Measurements from ENCODE around the gene NBAS. TPM values are rescaled to one million over a fixed set of nuclear protein-coding genes. Genes with fewer than 3 reads are reported as not detected.

Gene NBAS
- polyA plus RNA-seq, 6 donors from 2014 or later = 5.4 to 16.4 (median 12.7) TPM

DNA sequence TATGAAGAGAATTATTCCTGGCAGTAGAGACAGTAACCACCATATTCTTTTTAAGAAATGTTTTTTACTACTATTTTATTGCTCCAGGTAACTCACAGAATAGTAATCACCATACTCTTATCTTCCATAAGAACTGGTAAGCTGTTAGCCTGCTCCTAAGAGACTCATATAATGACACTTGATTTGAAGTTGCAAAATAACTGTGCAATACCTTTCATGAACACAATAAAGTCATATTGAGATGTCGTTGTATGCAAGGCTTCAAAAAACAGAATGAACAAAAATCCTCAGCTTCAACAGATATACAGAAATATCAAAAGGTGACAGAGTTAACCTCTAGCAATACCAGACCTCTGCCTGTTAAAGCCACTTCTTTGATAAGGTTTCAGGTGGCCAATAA is 360.1 kb downstream of the NBAS start:
- H3K9me3 Mint-ChIP-seq = peaks cover 0 to 8% (median 4%) of the 10 kb centered on the region in 7 donors
- H3K36me3 Mint-ChIP-seq = peaks cover 13 to 27% of the 10 kb centered on the region in 2 donors
- H3K4me1 Mint-ChIP-seq = no peaks in the 10 kb centered on the region
- DNase-seq = no peak
- no peak for ATAC-seq (ENCODE audit: low read depth in 2 of 2)
- H3K27ac Mint-ChIP-seq = no peak overlapping the region
- no peaks in the 10 kb centered on the region for H3K27me3 Mint-ChIP-seq
- H3K4me3 Mint-ChIP-seq = no peak overlapping the region

DNA sequence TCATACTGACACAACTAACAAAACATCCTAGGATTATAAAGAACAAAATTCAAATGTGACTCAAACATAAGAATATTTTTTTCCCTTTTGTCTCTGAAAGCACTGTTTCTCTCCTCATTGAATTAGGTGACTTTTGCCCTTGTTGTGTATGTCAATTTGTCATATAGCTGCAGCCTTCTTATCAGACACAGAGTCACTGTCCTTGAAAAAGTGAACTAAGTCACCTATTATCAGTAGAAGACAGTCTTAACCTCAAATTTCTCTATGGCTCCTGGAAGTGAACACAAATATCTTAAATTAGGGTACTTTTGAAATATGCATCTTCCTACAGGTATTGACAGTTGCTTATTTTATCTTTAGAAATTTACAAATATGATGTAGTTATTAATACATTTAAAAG is 360.6 kb downstream of the NBAS start:
- no peaks in the 10 kb centered on the region for H3K4me1 Mint-ChIP-seq
- DNase-seq = no peak
- H3K9me3 Mint-ChIP-seq = peaks cover 0 to 7% (median 4%) of the 10 kb centered on the region in 7 donors
- no peaks in the 10 kb centered on the region for H3K27me3 Mint-ChIP-seq
- H3K27ac Mint-ChIP-seq = no peak overlapping the region
- peaks cover 11 to 22% of the 10 kb centered on the region in 2 donors for H3K36me3 Mint-ChIP-seq
- H3K4me3 Mint-ChIP-seq = no peak overlapping the region
- ATAC-seq (ENCODE audit: low read depth in 2 of 2) = no peak

DNA sequence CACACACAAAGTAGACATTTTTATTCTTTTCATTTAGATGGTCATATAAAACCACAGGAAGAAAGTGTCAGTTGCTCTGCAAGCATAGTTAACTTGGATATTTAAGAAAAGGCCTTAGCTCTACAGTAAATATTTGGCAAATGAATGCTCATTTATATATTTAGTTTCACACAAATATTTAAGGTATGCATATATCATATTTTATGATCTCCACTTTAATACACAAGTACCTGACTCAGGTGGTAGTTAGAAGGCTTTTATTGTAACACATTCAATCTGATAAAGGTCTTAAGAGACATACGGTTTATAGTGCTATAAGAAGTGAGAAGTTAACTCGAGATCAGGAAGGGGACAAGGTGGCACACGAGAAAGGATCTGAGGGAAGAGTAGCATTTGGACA is 363.1 kb downstream of the NBAS start:
- no peaks in the 10 kb centered on the region for H3K27me3 Mint-ChIP-seq
- peak overlapping the region in 1 of 6 donors; percentile 1 for H3K27ac Mint-ChIP-seq
- ATAC-seq (ENCODE audit: low read depth in 2 of 2) = no peak
- no peaks in the 10 kb centered on the region for H3K4me1 Mint-ChIP-seq
- H3K4me3 Mint-ChIP-seq = no peak overlapping the region
- peaks cover 2 to 8% of the 10 kb centered on the region in 2 donors for H3K36me3 Mint-ChIP-seq
- DNase-seq = no peak
- H3K9me3 Mint-ChIP-seq = no peaks in the 10 kb centered on the region

DNA sequence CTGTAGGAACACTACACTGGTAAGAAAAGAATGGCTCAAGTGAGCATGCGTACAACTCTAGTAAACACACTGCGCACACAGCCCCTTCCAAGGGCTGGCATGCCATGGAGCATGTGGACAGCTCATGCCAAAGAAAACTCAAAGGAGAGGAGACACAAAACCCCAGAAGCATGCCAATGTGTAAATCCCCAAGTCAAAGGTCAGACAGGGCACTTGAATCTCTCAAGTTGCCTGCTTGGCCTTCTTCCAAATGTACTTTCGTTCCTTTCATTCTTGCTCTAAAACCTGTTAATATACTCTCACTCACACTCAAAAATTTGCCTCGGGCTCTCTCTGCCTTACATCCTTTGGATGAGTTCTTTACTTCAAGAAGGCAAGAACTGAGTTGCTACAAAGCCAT is 365.3 kb downstream of the NBAS start:
- Mint-ChIP-seq H3K9me3 (no peaks in the 10 kb centered on the region), H3K27me3 (no peaks in the 10 kb centered on the region), H3K27ac (no peak overlapping the region), H3K4me1 (no peaks in the 10 kb centered on the region), H3K36me3 (peaks cover 0 to 8% of the 10 kb centered on the region in 2 donors), H3K4me3 (no peak overlapping the region)
- DNase-seq = no peak
- no peak for ATAC-seq (ENCODE audit: low read depth in 2 of 2)

DNA sequence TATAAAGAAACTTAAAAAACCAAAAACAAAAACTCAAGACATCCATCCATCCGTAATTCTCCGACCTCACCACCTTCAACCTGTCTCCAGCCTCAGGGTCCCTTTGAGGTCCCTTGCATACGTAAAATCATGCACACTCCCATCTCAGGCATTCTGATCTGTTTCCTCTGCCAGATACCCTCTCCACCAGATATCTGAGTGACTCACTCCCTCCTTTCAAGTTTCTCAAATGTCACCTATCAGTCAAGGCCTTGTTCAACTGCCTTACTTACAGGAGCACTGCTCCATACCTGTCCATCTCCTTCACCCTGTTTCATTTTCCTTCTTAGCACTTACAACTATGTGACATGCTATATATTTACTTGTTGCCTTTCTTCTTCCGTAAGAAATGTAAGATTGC is 369.3 kb downstream of the NBAS start:
- no peaks in the 10 kb centered on the region for H3K9me3 Mint-ChIP-seq
- ATAC-seq (ENCODE audit: low read depth in 2 of 2) (no peak), DNase-seq (no peak)
- no peaks in the 10 kb centered on the region for H3K4me1 Mint-ChIP-seq
- no peak overlapping the region for H3K4me3 Mint-ChIP-seq
- no peak overlapping the region for H3K27ac Mint-ChIP-seq
- peaks cover 6 to 8% of the 10 kb centered on the region in 2 donors for H3K36me3 Mint-ChIP-seq
- H3K27me3 Mint-ChIP-seq = no peaks in the 10 kb centered on the region

DNA sequence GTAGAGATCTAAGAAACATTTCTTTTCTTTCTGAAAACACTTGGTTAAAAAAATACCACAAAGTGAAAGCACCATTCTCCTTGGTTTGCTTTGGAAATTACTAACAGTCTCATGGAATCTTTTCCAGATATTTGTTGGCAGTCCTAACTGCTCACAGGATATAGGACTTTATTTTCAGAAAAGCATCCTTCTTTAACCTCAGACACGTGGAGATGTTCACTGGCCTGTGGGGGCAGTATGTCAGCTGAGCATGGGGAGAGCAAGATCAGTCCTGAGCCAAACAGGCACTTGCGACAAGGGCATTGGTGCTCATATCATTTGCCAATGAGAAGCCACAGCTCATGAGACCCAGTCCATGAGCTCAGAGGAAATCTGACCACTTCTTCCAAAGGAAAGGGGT is 371.9 kb downstream of the NBAS start:
- Mint-ChIP-seq H3K4me3 (no peak overlapping the region), H3K9me3 (no peaks in the 10 kb centered on the region), H3K27ac (no peak overlapping the region), H3K27me3 (no peaks in the 10 kb centered on the region), H3K4me1 (no peaks in the 10 kb centered on the region), H3K36me3 (peaks cover 0 to 23% of the 10 kb centered on the region in 2 donors)
- ATAC-seq (ENCODE audit: low read depth in 2 of 2) (no peak), DNase-seq (no peak)

DNA sequence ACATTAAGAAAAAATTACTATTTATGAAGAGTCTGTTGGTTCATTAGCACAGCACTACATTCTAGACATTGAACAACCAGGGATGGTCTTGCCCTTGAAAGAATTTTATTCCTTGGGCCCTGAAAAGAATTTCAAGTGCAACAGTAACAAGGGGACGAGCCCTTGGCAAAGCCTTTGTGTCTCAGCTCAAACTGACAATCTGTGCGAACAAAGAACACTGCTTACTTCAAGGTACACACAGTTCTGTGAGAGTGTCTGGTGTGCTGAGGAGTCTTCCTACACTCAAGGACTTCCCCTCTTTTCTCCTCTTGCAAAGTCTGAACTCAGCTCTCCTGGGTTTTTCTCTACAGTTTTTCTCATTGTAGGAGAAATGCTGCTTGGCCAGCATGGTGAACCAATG is 373.4 kb downstream of the NBAS start:
- H3K9me3 Mint-ChIP-seq = no peaks in the 10 kb centered on the region
- H3K36me3 Mint-ChIP-seq = peaks cover 1 to 23% of the 10 kb centered on the region in 2 donors
- H3K27me3 Mint-ChIP-seq = no peaks in the 10 kb centered on the region
- no peak overlapping the region for H3K27ac Mint-ChIP-seq
- H3K4me1 Mint-ChIP-seq = no peaks in the 10 kb centered on the region
- no peak for ATAC-seq (ENCODE audit: low read depth in 2 of 2)
- no peak overlapping the region for H3K4me3 Mint-ChIP-seq
- no peak for DNase-seq

DNA sequence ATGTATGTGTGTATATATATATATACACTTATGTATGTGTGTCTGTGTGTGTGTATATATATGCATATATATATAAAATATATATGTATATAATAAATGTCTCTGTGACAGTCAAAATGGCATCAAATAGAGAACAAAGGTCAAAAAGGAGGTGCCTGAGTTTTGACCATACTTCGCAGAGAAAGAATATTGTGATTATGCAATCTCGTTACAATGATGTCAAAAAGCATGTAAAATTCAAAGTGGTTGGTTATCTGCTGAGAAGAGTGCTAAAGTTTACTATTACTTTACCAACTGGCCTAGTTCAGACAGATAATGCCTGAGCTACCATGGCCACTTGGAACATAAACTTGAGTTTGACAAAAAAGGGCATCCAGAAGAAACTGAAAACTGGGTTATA is 375.0 kb downstream of the NBAS start:
- DNase-seq (no peak), ATAC-seq (ENCODE audit: low read depth in 2 of 2) (no peak)
- Mint-ChIP-seq H3K9me3 (no peaks in the 10 kb centered on the region), H3K4me1 (no peaks in the 10 kb centered on the region), H3K27me3 (no peaks in the 10 kb centered on the region), H3K36me3 (peaks cover 9 to 32% of the 10 kb centered on the region in 2 donors), H3K4me3 (no peak overlapping the region), H3K27ac (no peak overlapping the region)

DNA sequence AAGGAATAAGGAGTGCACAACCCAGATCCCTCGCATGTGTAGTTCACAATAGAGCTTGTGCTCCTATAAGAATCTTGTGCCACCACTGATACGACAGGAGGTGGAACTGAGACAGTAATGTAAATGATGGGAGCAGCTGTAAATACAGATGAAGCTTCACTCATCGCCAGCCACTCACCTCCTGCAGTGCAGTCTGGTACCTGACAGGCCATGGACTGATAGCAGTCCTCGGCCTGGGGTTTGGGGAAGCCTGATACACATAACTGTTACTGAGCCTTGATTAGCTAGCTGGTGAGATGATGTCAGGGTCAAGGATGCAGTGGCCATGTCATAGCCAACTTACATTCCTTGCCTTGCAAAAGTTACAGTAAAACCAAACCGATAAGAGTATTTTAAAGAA is 376.6 kb downstream of the NBAS start:
- ATAC-seq (ENCODE audit: low read depth in 2 of 2) (no peak), DNase-seq (no peak)
- peak overlapping the region in 1 of 8 donors; percentile 32 for H3K4me3 Mint-ChIP-seq
- no peaks in the 10 kb centered on the region for H3K4me1 Mint-ChIP-seq
- H3K27ac Mint-ChIP-seq = no peak overlapping the region
- no peaks in the 10 kb centered on the region for H3K9me3 Mint-ChIP-seq
- H3K27me3 Mint-ChIP-seq = no peaks in the 10 kb centered on the region
- peaks cover 16 to 36% of the 10 kb centered on the region in 2 donors for H3K36me3 Mint-ChIP-seq

DNA sequence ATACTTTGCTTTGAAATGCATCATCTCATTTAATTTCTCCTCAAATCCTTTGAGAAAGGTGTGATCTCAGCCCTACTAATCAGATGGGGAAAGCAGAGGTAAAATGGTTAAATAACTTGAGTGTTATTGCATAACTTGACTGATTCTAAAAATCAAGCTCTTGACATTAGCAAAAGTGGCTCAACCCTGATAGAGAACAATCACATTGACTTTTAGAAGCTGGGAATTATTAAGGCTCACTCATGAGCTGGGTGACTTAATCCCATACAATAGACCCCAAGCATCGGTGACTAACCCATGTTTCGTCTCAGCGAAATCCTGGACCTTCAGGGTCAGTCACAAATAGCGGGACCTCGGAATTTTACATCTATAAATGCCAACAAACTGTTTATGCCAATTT is 378.9 kb downstream of the NBAS start:
- Mint-ChIP-seq H3K27ac (no peak overlapping the region), H3K36me3 (peaks cover 28 to 42% of the 10 kb centered on the region in 2 donors), H3K4me1 (no peaks in the 10 kb centered on the region), H3K4me3 (no peak overlapping the region), H3K9me3 (no peaks in the 10 kb centered on the region), H3K27me3 (no peaks in the 10 kb centered on the region)
- ATAC-seq (ENCODE audit: low read depth in 2 of 2) (no peak), DNase-seq (no peak)

DNA sequence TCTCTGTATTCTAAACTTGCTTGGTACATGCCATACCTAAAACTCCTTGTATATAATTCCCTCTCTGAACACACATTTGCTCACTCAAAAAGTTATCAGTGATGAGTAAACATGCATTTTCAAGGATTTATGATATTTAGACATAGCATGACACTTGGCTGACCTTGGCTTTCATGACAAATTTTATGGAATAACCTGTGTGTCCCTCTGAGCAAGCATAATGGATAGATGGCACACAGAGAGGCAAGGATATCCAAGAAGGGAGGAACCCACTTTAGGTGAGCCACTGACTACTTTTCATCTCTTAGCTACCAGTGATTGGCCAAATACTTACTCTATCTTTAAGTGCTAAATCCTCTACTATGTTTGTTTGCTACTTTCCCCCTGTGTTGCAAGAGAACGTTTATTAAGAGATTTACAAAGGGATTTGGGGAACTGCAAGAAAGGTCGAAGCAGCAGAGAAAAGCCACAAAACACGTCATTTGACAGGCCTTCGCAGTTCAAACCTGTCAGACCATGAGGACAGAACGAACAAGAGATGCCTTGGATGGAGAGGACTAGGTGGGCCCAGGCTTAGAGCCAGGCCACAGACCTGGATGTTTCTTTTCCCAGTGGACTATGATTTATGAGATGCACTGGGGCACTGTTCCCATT is 379.9 kb downstream of the NBAS start:
- H3K9me3 Mint-ChIP-seq = no peaks in the 10 kb centered on the region
- no peak for ATAC-seq (ENCODE audit: low read depth in 2 of 2)
- no peak for DNase-seq
- H3K27ac Mint-ChIP-seq = no peak overlapping the region
- H3K27me3 Mint-ChIP-seq = no peaks in the 10 kb centered on the region
- peaks cover 38 to 45% of the 10 kb centered on the region in 2 donors for H3K36me3 Mint-ChIP-seq
- H3K4me1 Mint-ChIP-seq = no peaks in the 10 kb centered on the region
- no peak overlapping the region for H3K4me3 Mint-ChIP-seq

DNA sequence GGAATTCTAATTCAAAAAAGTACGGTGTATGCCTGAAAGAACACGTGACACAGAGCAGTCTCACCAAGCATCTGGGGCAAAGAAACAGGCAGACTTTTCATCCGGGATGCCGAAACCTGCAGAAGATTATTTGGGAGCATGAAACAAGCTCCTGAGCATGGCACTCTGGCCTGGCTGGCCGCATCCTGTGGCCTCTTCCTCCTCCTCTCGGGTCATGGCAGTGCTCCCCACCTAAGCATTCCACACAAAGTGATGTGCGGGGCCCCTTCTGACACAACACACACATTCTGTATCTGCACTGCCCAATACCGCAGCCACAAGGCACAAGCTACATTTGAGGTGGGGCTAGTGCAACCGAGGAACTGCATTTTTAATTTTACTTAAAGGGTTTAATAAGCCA is 380.8 kb downstream of the NBAS start:
- no peak for ATAC-seq (ENCODE audit: low read depth in 2 of 2)
- H3K36me3 Mint-ChIP-seq = peaks cover 44 to 47% of the 10 kb centered on the region in 2 donors

DNA sequence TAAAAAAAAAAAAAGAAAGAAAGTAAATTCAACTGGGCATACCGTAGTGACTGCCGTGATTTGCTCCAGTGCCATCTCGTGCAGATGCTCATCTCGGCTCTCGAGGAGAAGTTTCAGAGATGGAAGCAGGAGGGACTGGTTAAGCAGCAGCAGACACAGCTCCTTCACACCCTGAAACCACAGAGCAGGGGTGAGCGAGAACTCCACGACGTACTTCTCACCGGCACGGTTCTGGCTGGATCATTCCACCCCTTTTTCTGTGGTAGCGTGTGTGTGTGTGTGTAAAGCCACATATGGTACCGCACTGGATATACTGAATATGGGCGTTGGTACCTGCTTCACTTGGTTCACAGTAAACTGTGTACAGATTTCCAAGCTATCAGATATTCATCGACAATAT is 382.2 kb downstream of the NBAS start:
- no peak for ATAC-seq (ENCODE audit: low read depth in 2 of 2)

More for the DNA sequence above, 380.8 kb downstream of the NBAS start:
- Mint-ChIP-seq H3K4me1 (no peaks in the 10 kb centered on the region), H3K4me3 (no peak overlapping the region), H3K27me3 (no peaks in the 10 kb centered on the region), H3K9me3 (no peaks in the 10 kb centered on the region), H3K27ac (no peak overlapping the region)
- DNase-seq = no peak

DNA sequence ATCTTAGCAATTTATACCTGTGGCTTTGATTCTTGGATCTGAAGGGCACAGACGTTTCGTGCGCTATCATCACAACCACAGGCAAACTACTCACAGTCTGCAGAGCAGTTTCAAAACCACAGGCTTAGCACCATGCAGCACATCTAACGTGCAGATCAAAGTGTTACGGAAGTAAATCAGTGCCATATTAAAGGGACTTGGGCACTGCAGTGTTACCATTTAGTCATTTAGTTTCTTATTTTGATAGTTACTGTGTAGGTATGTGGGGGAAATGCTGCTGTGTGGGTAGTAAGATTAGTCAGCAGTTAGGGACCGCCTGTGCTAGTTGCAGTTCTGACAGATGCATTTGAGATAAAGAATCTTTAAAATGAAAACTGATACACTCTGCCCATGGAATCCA is 384.0 kb downstream of the NBAS start:
- no peaks in the 10 kb centered on the region for H3K9me3 Mint-ChIP-seq
- peaks cover 35 to 43% of the 10 kb centered on the region in 2 donors for H3K36me3 Mint-ChIP-seq
- DNase-seq = no peak
- no peaks in the 10 kb centered on the region for H3K27me3 Mint-ChIP-seq
- H3K4me1 Mint-ChIP-seq = no peaks in the 10 kb centered on the region
- H3K4me3 Mint-ChIP-seq = no peak overlapping the region
- ATAC-seq (ENCODE audit: low read depth in 2 of 2) = no peak
- peak overlapping the region in 1 of 6 donors; percentile 22 for H3K27ac Mint-ChIP-seq

More for the DNA sequence above, 382.2 kb downstream of the NBAS start:
- Mint-ChIP-seq H3K27ac (peak overlapping the region in 1 of 6 donors; percentile 47), H3K4me1 (no peaks in the 10 kb centered on the region), H3K27me3 (no peaks in the 10 kb centered on the region), H3K9me3 (no peaks in the 10 kb centered on the region), H3K4me3 (no peak overlapping the region), H3K36me3 (peaks cover 36 to 46% of the 10 kb centered on the region in 2 donors)
- no peak for DNase-seq

DNA sequence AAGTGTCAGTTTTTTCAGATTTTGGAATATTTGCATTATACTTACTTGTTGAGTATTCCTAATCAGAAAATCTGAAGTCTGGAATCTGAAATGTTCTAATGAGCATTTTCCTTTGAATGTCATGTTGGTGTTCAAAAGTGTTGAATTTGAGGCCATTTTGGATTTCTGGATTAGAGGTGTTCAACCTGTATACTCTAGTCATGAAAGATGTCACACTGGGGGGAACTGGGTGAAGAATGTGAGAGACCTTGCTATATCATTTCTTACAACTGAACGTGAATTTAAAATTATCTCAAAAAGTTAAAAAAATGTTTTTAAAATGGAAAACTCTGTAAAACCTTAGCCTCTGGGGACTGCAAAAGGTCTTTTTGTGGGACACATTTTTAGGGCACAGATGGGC is 384.5 kb downstream of the NBAS start:
- no peaks in the 10 kb centered on the region for H3K9me3 Mint-ChIP-seq
- DNase-seq = no peak
- ATAC-seq (ENCODE audit: low read depth in 2 of 2) = no peak
- H3K4me3 Mint-ChIP-seq = no peak overlapping the region
- H3K27ac Mint-ChIP-seq = no peak overlapping the region
- H3K27me3 Mint-ChIP-seq = no peaks in the 10 kb centered on the region
- peaks cover 34 to 43% of the 10 kb centered on the region in 2 donors for H3K36me3 Mint-ChIP-seq
- H3K4me1 Mint-ChIP-seq = no peaks in the 10 kb centered on the region
